GM19467 (cell line): ENCODE measurements around the gene PHACTR1.

ENCODE experiments used
- ATAC-seq: cut with Tn5 transposase; IDR thresholded peaks from one replicate; pipeline ENCODE4 v1.9.1; 2021; ENCODE audit warnings: mild to moderate bottlenecking, moderate library complexity; ENCODE audit not compliant: unreplicated experiment

The PHACTR1 gene

DNA sequence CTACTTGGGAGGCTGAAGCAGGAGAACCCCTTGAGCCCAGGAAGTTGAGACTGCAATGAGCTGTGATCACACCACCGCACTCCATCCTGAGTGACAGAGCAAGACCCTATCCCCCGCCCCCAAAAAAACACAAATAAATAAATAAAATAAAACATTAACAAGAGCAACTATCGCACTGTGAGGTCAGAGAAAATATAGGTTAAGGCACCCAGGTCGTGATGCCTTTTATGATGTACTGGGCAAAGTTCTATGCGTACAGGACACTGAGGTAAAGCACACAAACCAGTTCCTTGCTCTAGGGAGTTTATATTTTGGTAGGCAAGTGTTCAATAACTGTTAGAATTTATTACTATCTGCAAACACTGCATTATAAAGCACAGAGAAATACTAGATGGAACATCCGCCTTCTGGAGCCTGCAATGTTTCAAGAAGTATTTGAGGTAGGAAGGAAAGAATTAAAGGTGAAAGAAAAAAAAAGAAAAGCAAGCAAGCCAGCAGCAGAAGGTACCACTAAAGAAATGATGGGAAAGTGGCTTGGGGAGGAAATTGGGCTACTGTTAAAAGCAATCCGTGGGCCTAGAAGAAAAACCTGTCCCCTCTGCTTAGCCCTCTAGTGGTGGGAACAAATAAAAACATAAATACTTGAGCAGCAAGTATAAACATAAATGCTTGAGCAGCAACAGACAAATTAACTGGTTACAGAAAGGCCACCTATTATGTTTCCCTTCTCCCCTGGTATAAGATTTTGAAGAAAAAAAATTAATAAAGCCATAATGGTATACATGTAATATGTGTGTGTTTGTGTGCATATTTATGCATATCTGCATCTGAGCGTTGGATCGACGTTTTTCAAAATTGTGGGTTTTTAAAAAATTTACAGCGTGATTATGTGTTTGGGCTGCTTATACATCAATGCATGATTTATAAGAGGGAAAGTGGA lies 128.0 kb downstream of the PHACTR1 start:
- no peak for ATAC-seq

DNA sequence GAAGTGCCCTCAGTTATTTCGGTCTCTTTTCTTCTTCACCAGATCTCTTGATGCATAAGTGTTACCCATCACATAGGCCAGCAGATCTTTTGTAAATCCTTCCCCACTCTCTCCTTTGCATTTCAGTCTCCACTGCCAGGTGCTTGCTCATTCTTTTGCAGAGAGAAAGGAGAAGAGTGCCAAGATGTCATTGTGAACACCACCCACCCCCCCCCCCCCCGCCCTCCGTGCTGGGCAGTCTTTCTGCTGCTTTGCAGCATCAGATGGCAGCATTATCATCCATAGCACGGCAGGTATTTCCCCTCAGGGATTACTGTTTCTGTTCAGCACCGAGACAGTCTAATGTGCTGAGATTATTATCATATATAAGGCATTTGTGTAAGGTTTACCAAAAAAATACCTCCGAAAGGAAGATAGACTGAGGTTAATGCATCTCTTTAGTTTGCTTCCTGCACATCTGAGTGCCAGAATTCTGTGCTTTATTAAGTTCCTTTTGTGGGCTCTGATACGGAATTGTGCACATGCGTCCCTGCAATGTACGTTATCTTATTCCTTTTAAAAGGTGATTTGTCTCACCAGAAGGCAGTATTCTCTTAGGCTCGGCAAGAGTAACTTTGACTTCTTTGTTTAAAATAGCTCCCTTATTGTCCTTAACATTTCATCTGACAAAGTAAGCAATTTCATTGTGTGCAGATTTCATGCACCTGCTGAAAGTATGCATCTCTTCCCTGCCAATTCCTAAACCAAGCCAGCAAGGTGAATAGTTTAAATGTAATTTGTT lies 128.8 kb downstream of the PHACTR1 start:
- no peak for ATAC-seq

DNA sequence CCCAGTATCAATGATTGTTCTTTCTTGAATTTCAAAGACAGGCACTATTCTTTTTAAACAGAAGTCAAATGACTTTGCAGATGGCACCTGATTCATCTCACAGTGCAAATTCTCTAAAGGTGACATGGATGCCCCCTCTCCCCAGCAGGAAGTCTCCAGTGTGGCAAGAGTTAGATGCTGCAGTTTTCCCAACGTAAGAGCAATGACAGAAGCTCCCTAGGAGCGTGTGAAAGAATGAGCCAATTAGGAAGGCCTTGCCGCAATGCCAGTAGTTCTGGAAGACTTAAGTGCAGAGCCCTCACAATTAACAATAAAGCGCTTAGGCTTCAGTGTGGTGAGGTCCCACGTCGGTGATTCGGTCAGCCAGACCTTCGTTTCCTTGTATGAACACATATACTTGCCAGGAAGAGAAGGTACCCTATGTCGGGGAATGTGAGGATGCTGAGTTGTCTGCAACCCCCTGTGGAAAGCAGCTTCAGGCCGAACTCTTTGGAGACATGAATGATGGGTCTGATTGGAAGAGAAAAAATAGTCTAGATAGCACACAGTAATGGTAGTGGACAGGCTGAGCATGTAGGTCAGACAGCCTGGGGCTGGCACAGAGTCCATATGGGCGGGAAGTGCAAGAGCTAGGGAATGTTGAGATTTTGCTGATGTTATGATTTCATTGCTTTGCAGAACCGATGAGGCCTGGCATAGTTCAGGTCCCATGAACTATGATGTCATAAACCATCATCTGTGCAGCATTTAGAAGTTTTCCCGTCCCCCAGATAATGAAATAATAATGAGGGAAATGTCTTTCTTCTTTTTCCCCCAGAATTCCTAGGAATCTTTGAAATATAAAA lies 132.6 kb downstream of the PHACTR1 start:
- ATAC-seq: no peak

DNA sequence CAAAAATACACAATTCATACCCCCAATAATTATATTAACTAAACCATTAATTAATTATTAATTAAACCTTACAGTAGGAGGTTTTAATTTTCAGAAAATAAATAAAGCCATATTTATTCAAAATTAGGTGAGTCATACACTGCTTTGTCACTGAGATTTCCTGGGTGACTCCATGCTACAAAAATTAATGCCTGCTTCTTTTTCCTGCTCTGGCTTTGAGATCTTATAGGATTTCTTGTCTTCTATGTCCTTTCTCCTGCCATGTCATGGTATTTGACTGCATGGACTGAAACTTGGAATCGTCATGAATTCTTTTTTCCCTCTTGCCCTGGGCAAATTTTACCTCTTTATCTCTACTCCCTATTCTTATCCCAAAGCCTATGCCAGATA lies 133.2 kb downstream of the PHACTR1 start:
- ATAC-seq: no peak

DNA sequence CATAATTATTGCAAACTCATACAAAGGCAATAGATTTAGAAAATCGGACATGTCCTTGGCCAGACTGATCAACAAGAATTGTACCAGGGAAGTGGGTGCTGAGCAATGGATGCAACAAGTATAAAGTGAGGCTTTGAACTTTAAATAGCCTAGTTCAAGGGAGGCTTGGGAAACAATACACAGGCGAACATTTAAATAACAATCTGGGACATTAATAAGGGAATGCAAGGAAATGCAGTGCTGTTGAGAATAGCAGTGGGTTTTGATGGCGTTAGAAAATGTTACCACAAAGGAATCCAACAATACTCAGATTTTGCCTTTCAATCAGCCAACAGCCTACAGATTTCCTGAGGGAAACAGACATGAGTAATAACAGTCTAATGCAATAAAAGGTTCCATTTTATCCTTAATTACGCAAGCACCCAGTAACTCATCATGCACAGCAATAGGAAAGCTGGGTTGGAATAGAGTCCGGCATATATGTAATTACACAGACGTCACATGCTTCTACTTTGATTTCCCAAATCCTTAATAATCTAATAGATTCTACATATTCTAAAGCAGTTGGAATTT lies 134.6 kb downstream of the PHACTR1 start:
- no peak for ATAC-seq

DNA sequence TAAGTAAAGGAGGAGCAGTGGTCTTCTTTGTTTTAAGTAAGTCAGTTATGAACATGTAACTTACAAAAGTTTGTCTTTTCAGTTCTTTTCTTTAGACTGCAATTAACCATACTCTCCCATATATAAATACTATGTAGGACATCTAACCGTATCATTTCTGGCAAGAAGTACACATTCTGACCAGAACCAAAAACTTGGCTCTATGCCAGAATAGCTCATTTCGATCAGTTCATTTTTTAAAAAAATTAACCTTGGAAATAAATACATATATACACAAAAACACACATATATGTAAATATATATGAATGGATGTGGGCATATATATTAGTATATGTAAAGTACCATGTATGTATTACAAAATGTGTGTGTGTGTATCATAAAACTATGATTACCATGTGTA lies 145.0 kb downstream of the PHACTR1 start:
- ATAC-seq: no peak

DNA sequence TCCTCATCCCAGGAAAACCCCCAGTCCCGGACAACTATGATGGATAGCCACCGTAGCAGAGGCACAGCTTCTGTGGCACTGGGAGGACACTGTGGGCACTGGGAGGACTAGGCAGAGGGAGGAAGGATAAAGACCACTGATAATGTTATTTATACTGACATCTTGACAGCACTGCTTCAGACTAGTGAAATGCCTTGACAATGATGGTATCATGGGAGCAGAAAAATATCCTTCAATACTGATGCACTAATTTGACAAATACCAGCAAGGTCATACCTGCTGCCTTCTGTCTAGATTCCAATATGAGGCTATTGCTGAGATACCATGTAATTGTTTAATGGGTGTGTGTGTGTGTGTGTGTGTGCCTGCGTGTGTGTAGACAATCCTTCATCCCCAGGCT lies 148.6 kb downstream of the PHACTR1 start:
- no peak for ATAC-seq

DNA sequence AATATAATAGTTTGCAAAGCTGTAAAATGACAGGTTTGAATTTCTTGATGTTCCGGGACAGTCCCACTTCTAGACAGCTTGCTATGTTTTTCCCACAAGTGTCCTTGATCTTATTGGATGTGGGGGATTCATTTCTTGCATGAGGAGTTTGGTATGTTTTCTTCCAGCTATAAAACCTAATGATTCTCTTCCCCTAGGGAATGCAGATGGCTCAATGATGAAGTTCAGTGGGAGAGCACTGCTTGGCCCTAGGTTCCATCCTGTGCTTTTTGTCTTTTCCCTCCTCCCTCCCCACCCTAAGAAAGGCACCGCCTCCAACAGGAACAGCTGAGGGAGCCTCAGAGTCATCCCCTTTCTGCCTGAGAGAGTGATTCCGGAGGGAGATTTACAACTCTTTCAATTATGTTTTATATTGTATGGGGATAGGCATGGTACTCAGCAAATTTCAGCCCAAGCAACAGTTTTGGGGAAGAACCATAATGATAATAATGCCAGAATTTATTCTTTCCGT lies 149.2 kb downstream of the PHACTR1 start:
- ATAC-seq: no peak

DNA sequence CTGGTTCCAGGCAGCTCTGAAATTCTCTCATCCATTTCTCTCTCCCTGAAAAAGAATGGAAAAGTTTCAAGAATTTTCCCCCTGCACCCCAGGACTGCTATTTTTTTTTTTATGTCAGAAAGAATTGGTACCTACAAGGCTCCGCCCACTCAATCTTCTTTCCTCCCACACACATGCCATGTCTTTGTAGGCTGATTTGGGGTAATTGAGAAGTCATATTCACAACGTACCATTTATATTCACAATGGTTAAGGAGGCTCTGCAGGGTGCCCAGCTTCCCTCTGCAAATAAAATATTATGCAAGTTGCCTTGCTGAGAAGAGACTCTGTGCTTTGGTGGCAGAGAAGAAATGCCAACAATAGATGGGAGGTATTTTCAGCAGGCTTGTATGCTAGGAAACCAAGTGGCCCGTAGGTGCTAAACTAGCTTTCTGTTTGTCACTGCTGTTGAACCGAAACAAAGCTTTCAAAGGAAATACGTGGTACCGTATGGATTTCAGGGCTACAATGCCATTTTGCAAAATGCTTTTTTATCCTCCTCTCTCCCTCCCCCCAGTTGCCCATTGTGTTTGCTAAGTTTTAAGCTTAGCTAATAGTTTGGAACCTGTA lies 150.0 kb downstream of the PHACTR1 start:
- ATAC-seq: no peak

DNA sequence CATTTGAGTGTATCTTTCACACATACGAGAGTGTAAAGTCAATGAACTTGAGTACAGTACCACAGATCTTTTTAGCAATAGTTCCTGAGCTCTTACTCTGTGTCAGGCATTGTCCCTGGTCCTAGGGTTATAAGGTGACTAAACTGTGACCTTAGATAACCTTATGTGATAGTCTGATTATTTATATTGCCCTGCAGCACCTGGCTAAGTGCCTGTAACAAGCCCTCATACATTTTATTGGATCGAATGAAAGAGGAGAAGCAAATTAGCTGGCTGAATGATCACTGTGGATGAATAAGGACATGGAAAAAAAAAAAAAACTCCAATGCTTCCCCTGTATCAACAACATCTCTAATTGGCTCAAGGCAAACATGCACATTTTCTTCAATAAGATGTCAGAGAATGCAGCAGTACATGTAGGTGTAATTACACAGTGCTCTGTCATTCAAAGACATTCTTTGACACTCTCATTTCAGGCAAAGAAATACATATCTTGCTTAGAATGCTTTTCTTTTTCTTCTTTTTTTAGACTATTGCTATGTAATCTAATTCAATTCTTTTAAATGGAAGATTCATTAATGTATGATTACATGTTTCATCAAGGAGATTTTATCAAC lies 153.4 kb downstream of the PHACTR1 start:
- no peak for ATAC-seq

DNA sequence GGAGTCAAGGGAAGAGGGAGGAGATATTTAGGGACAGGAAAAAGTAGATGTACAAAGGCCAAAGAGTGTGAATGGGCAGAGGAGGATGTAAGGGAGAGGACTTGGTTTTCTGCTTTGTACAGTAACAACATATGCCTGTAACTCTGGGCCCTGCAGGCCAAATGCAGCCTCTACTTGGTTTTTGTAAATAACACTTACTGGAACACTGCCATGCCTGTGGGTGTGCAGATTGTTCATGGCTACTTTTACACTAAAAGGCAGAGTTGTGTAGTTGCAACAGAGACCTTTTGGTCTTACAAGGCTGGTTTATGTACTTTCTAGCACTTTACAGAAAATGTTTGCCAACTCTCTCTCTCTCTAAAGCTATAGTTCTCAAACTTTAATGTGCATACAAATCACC lies 157.1 kb downstream of the PHACTR1 start:
- no peak for ATAC-seq

DNA sequence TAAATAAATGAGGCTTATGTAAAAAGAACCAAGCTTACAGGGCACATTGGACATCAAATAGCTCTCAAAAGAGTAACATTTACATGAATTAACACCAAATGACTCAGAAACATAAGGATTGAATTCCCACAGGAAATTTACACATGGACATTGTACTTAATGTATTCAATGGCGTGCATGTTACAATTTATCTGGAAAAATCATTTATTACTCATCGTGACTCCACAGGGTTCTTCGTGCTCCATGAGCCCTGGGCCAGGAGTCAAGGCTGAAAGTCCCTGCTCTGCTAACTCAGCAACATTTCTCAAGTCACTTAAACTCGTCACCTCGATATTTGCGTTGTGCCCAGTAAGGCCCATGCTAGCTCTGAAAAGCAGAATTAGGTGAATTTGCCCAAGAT lies 158.5 kb downstream of the PHACTR1 start:
- ATAC-seq: no peak

DNA sequence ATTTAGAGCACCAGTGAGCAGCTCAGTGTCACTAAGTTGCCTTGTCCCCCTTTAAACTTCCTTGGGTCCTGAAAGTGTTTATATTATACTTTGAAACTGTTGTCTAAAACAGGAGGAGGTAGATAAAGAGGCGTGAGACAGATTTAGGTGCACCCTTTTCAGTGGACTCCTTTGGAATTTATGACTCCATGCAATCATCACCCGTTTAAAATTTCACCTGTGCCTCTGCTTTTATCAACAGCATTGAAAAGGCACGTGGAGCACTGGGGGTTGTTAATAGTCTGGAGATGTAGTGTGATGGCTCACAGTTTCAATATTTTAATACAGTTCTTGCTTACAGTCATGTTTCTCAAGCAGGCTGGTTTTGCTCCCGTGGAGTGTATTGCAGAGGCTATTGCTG lies 162.2 kb downstream of the PHACTR1 start:
- ATAC-seq: no peak

DNA sequence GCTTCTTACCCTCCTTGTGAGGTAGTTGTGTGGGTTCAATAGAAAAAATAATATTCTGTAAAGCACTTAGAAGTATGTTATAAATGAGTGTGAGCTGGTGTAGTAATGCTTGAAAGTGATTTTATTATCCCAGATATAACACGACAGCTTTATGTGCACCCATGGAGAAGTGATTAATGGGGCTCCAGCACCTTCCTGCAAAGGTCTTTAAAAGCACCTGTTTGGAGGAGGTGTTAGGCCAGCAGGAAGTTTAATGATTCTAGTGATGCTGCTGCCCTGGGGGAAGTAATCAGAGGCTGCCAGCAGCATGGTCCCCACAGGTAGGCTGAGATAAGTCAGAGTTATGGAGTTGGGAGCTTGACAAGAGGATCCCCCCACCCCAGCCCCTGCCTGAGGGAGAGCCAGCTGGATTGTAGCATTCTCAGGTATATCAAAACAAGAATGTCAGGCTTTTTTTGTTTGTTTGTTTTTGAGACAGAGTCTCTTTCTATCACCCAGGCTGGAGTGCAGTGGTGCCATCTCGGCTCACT lies 166.3 kb downstream of the PHACTR1 start:
- ATAC-seq: no peak

DNA sequence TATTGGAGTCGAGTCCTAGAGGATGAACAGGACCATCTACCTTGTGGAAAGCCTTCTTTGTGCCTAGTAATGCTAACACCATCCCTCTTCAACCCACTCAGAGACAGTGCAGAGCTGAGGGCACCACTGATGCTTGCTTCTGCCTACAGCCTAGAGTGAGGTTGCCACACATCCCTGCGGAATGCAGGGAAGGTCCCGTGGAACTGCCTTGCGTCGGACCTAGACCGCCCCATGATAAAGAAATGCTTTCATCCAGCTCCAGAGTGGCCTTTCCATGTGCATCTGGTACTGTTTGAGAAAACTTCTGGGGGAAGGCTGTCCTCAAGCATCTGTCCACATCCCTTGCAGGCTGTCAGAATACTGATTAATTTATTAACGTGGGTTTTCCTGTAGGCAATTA lies 168.4 kb downstream of the PHACTR1 start:
- ATAC-seq: no peak

DNA sequence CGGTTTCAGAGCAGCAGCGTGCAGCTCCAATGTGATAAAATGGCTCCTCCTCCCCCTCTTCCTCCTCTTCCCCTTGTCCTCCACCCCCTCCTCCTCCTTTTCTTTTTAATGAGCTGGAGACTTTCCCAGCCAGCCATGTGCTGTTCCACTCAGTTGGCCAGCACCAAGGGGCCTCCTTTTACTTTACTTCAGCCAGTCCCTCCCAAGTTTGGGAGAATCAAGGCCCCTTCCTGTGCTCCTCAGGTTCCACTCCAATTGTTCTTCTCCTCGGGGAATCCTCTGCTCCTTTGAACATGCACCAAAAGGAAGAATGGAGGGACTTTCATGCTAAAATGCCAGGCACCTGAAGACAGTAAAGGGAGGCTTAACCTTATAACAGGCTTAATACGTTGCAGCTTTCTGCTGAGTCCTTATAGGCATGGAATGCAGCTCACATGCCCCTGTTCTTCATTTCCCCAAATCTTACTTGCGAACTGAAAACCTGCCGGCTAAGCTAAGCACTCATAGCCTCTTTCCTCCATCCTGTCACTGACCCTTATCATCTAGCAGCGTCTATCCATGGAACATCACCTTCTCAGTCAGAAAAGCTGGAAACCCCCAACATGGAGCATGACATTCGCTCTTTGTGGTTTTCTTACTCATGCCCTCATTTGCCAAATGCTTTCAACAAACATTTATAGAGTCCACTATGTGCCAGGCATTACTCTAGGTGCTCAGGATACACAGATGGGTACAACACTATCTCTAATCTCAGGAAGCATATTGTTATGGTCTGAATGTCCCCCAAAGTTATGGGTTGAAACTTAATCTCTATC lies 170.6 kb downstream of the PHACTR1 start:
- ATAC-seq: no peak

DNA sequence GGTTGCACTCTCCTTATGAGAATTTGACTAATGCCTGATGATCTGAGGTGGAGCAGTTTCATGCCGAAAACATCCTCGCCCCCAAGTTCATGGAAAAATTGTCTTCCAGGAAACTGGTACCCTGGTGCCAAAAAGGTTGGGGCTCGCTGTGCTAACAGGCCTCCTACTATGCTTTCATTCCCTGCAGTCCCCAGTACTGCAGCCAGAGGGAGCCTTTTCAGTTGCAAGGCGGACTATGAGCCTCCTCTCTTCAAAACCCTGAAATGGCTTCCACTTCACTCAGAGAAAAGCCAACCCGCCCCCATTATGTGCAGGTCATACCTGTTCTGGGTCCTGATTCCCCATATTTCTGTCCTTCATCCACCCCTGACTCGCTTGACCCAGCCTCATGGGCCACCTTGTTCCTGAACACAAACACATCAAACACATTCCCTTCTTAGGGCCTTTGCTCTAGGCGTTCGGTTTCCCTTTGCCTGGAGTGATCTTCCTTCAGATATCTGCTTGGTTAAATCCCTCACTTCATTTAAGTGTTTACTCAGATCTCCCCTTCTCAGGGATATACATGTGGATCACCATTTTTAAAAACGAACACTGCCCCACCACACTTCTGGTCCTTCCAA lies 173.7 kb downstream of the PHACTR1 start:
- no peak for ATAC-seq

DNA sequence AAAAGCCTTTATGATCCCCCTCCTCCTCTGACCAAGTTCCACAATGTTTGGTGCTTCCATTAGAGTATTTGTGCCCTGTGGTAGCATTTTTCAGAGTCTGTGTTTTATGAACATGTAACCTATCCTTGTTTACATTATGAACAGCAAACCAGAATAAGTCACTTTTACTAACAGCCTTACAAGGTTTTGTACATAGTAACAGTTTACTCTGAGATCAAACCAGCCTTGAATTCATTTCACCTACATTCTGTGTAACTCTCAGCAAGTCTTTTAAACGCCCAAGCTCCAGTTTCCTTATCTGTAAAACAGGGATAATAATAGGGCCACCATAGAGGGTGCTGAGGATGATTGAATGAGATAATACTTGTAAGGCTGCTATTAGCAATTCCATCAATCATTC lies 175.0 kb downstream of the PHACTR1 start:
- ATAC-seq: no peak
